Vagina (tissue), 2 donors: Measurements from ENCODE around the gene TNNT1. TPM values are rescaled to one million over a fixed set of nuclear protein-coding genes. Genes with fewer than 3 reads are reported as not detected.

Source experiments
- DNase-seq, 2 donors: peaks; one replicate each; pipeline ENCODE4 v3.0.0-alpha.2; 2017; ENCODE audit errors: extremely low spot score in 2 of 2
- H3K27ac ChIP-seq: fragments of 200-600 bp; sonication (generic); one replicate; pipeline ENCODE4 v1.5.1; 2019
- H3K27me3 ChIP-seq: fragments of 200-600 bp; sonication (generic); one replicate; pipeline ENCODE4 v1.5.1; 2019
- H3K36me3 ChIP-seq, 2 donors: fragments of 200-600 bp; sonication (generic); one replicate each; pipeline ENCODE4 v1.5.1; 2017 to 2019
- H3K4me1 ChIP-seq: fragments of 200-600 bp; sonication (generic); one replicate; pipeline ENCODE4 v1.5.1; 2019
- H3K4me3 ChIP-seq, 2 donors: fragments of 200-600 bp; sonication (generic); 1 replicate in 1 of 2; 2 replicates in 1 of 2; pipeline ENCODE4 v1.5.1; 2016 to 2019
- H3K9me3 ChIP-seq: fragments of 200-600 bp; sonication (generic); one replicate; pipeline ENCODE4 v1.5.1; 2019
- CTCF ChIP-seq, 3 experiments: fragments of 450-650 bp in 2 of 3; fragments of 200-600 bp in 1 of 3; sonication (generic) in 1 of 3; IDR thresholded peaks; one replicate each; pipeline ENCODE4 v1.5.1; 2017 to 2019; ENCODE audit warnings: antibody characterized with exemption in 3 of 3, mild to moderate bottlenecking in 2 of 3, moderate library complexity in 2 of 3
- POLR2A ChIP-seq, 2 donors: fragments of 450-650 bp; IDR thresholded peaks; one replicate each; pipeline ENCODE4 v1.6.1; 2017; ENCODE audit warnings: antibody characterized with exemption in 2 of 2, mild to moderate bottlenecking in 2 of 2, moderate library complexity in 2 of 2
- POLR2AphosphoS5 ChIP-seq, 2 donors: sonication (generic); formaldehyde crosslinking; IDR thresholded peaks; one replicate each; pipeline ENCODE4 v1.9.0; 2017; ENCODE audit warnings: antibody characterized with exemption in 2 of 2, mild to moderate bottlenecking in 2 of 2, low read depth in 1 of 2; ENCODE audit not compliant: insufficient read depth in 1 of 2
- intact Hi-C: fragments of 100-400 bp; cut with DNase I; formaldehyde crosslinking; loops from one replicate; pipeline ENCODE4 v1.15.1; 2023
- total RNA-seq: library from RNA; depleted of rRNA; stranded (reverse); fragments of >200 nt; gene quantifications from one replicate; pipeline ENCODE4 v1.2.3, GENCODE V29; 2016

The TNNT1 gene
- total RNA-seq, 1 donor from 2014 or later: 9.1 TPM

- no peak for DNase-seq
- TF ChIP-seq POLR2AphosphoS5 (IDR thresholded peaks at IDR 0.05; ENCODE audit: insufficient read depth in 1 of 2, low read depth in 1 of 2) (no peak), POLR2A (IDR thresholded peaks at IDR 0.05) (no peak), CTCF (IDR thresholded peaks at IDR 0.05) (no peak)
- H3K27ac ChIP-seq: no peak overlapping the region
These were observed 1.3 kb downstream of the TNNT1 start for GRCh38 chr19:55147545-55148251.

GRCh38 chr19:55146705-55147273 is 2.2 kb downstream of the TNNT1 start:
- H3K27ac ChIP-seq: no peak overlapping the region
- H3K9me3 ChIP-seq: no peaks in the 10 kb centered on the region
- peak overlapping the region; percentile 6 to 22 for H3K4me3 ChIP-seq
- DNase-seq: no peak
- intact Hi-C loops: loop anchor here (10.0 kb wide), 2 partner anchors 268 to 358 kb away; no protein-coding TSS in a partner anchor
- peaks cover 9% of the 10 kb centered on the region for H3K4me1 ChIP-seq
- no peak for TF ChIP-seq POLR2A (IDR thresholded peaks at IDR 0.05)
- no peak for TF ChIP-seq CTCF (IDR thresholded peaks at IDR 0.05)
- TF ChIP-seq POLR2AphosphoS5 (IDR thresholded peaks at IDR 0.05; ENCODE audit: insufficient read depth in 1 of 2, low read depth in 1 of 2): no peak
- peaks cover 4% of the 10 kb centered on the region for H3K27me3 ChIP-seq
- H3K36me3 ChIP-seq: no peaks in the 10 kb centered on the region

More at GRCh38 chr19:55147545-55148251, 1.3 kb downstream of the TNNT1 start:
- peaks cover 9% of the 10 kb centered on the region for H3K4me1 ChIP-seq
- no peaks in the 10 kb centered on the region for H3K9me3 ChIP-seq
- H3K36me3 ChIP-seq: no peaks in the 10 kb centered on the region
- peaks cover 4% of the 10 kb centered on the region for H3K27me3 ChIP-seq
- intact Hi-C loops: loop anchor here (10.0 kb wide), 2 partner anchors 267 to 357 kb away; no protein-coding TSS in a partner anchor
- H3K4me3 ChIP-seq: no peak overlapping the region

GRCh38 chr19:55146078-55146704 is 2.8 kb downstream of the TNNT1 start:
- peaks cover 9% of the 10 kb centered on the region for H3K4me1 ChIP-seq
- H3K27me3 ChIP-seq: peaks cover 4% of the 10 kb centered on the region
- H3K4me3 ChIP-seq: peak overlapping the region; percentile 6 to 22
- TF ChIP-seq CTCF (IDR thresholded peaks at IDR 0.05) (no peak), POLR2AphosphoS5 (IDR thresholded peaks at IDR 0.05; ENCODE audit: insufficient read depth in 1 of 2, low read depth in 1 of 2) (no peak), POLR2A (IDR thresholded peaks at IDR 0.05) (no peak)
- DNase-seq: no peak
- H3K27ac ChIP-seq: no peak overlapping the region
- no peaks in the 10 kb centered on the region for H3K9me3 ChIP-seq
- intact Hi-C loops: loop anchor here (10.0 kb wide), 2 partner anchors 269 to 359 kb away; no protein-coding TSS in a partner anchor
- H3K36me3 ChIP-seq: no peaks in the 10 kb centered on the region

- intact Hi-C loops: loop anchor here (10.0 kb wide), 2 partner anchors 270 to 360 kb away; no protein-coding TSS in a partner anchor
- DNase-seq: no peak
- Histone ChIP-seq H3K36me3 (no peaks in the 10 kb centered on the region), H3K4me1 (peaks cover 9% of the 10 kb centered on the region), H3K4me3 (no peak overlapping the region), H3K27ac (no peak overlapping the region), H3K27me3 (peaks cover 4% of the 10 kb centered on the region), H3K9me3 (no peaks in the 10 kb centered on the region)
- no peak for TF ChIP-seq POLR2A (IDR thresholded peaks at IDR 0.05)
- no peak for TF ChIP-seq CTCF (IDR thresholded peaks at IDR 0.05)
- no peak for TF ChIP-seq POLR2AphosphoS5 (IDR thresholded peaks at IDR 0.05; ENCODE audit: insufficient read depth in 1 of 2, low read depth in 1 of 2)
These were observed 3.8 kb downstream of the TNNT1 start for GRCh38 chr19:55145232-55145631.
